HepG2 (cell line): Measurements from ENCODE around the gene COMMD7. TPM values are rescaled to one million over a fixed set of nuclear protein-coding genes. Genes with fewer than 3 reads are reported as not detected.

Experiments
- CEBPB ChIP-seq: IDR thresholded peaks from 2 replicates; pipeline ENCODE4 v1.6.1; 2011; ENCODE audit warnings: low read depth, low read length, improper control_type of control experiment, borderline replicate concordance
- DR1 ChIP-seq: sonication (generic); formaldehyde crosslinking; IDR thresholded peaks from 2 replicates; pipeline ENCODE4 v1.8.0; 2021; ENCODE audit warnings: mild to moderate bottlenecking, missing genetic modification reagents, inconsistent platforms
- GFI1 ChIP-seq: sonication (generic); formaldehyde crosslinking; IDR thresholded peaks from 2 replicates; pipeline ENCODE4 v1.5.0; 2020; ENCODE audit warnings: missing genetic modification reagents, mild to moderate bottlenecking, borderline replicate concordance
- HHEX ChIP-seq: IDR thresholded peaks from 2 replicates; pipeline ENCODE4 v1.6.1; 2016; ENCODE audit warnings: control low read depth
- HNF4A ChIP-seq: sonication (generic); formaldehyde crosslinking; IDR thresholded peaks from 2 replicates; pipeline ENCODE4 v1.4.0; 2020; ENCODE audit warnings: missing genetic modification reagents
- HNF4G ChIP-seq, 2 experiments: sonication (generic) in 1 of 2; formaldehyde crosslinking in 1 of 2; IDR thresholded peaks; 2 replicates each; pipeline versions ENCODE4 v1.4.0 to v1.6.1; 2011 to 2020; ENCODE audit warnings: borderline replicate concordance in 2 of 2, low read depth in 2 of 2, mild to moderate bottlenecking in 2 of 2, low read length in 1 of 2, missing genetic modification reagents in 1 of 2, moderate library complexity in 1 of 2
- ISL2 ChIP-seq: sonication (generic); formaldehyde crosslinking; IDR thresholded peaks from 2 replicates; pipeline ENCODE4 v1.5.0; 2020; ENCODE audit warnings: missing genetic modification reagents
- MIXL1 ChIP-seq: IDR thresholded peaks from 2 replicates; pipeline ENCODE4 v1.6.1; 2016
- NCOA2 ChIP-seq: sonication (generic); formaldehyde crosslinking; IDR thresholded peaks from 2 replicates; pipeline ENCODE4 v1.8.0; 2022; ENCODE audit warnings: inconsistent platforms
- NFATC3 ChIP-seq: sonication (generic); formaldehyde crosslinking; IDR thresholded peaks from 2 replicates; pipeline ENCODE4 v1.5.1; 2020; ENCODE audit warnings: mild to moderate bottlenecking, missing genetic modification reagents
- NFRKB ChIP-seq: fragments of 450-650 bp; IDR thresholded peaks from 2 replicates; pipeline ENCODE4 v1.6.1; 2017
- RARA ChIP-seq: IDR thresholded peaks from 2 replicates; pipeline ENCODE4 v1.6.1; 2016; ENCODE audit warnings: missing genetic modification reagents, missing compliant biosample characterization
- SKI ChIP-seq: fragments of 450-650 bp; IDR thresholded peaks from one replicate; pipeline ENCODE4 v1.6.1; 2018; ENCODE audit warnings: mild to moderate bottlenecking; ENCODE audit not compliant: partially characterized antibody
- SRSF1 ChIP-seq: fragments of 200-400 bp; formaldehyde crosslinking; optimal IDR thresholded peaks from 2 replicates; pipeline ENCODE3; 2017; ENCODE audit warnings: mild to moderate bottlenecking, low read depth, low read length, moderate library complexity
- ZFYVE20 ChIP-seq: sonication (generic); formaldehyde crosslinking; IDR thresholded peaks from 2 replicates; pipeline ENCODE4 v1.8.0; 2023; ENCODE audit warnings: low read depth, mild to moderate bottlenecking, moderate library complexity, missing genetic modification reagents, borderline replicate concordance
- ZNF24 ChIP-seq: fragments of 450-650 bp; IDR thresholded peaks from 2 replicates; pipeline ENCODE4 v1.6.1; 2017; ENCODE audit warnings: antibody characterized with exemption, mild to moderate bottlenecking
- ZNF552 ChIP-seq: sonication (generic); formaldehyde crosslinking; IDR thresholded peaks from 2 replicates; pipeline ENCODE4 v1.9.0; 2022; ENCODE audit warnings: missing genetic modification reagents, mild to moderate bottlenecking, borderline replicate concordance
- ZNF614 ChIP-seq: IDR thresholded peaks from 2 replicates; pipeline ENCODE4 v1.6.1; 2018; ENCODE audit warnings: missing biosample characterization, missing genetic modification reagents, inconsistent platforms, borderline replicate concordance
- ZNF674 ChIP-seq: sonication (generic); formaldehyde crosslinking; IDR thresholded peaks from 2 replicates; pipeline ENCODE4 v1.5.0; 2020; ENCODE audit warnings: low read depth, mild to moderate bottlenecking, missing genetic modification reagents
- ZNF737 ChIP-seq: sonication (generic); formaldehyde crosslinking; IDR thresholded peaks from 2 replicates; pipeline ENCODE4 v1.5.0; 2020; ENCODE audit warnings: missing genetic modification reagents, mild to moderate bottlenecking, borderline replicate concordance
- ZNF768 ChIP-seq: sonication (generic); formaldehyde crosslinking; IDR thresholded peaks from 2 replicates; pipeline ENCODE4 v1.4.0; 2020; ENCODE audit warnings: missing genetic modification reagents
- polyA plus RNA-seq, 8 experiments: library from polyadenylated mRNA; depleted of rRNA in 3 of 8; stranded (reverse) in 7 of 8; unstranded in 1 of 8; fragments of >200 nt; fragmentation: Illumina TruSeq in 4 of 8; extraction: Trizol in 4 of 8; gene quantifications; 2 replicates each; pipeline versions ENCODE4 v1.2.1 to v1.2.3, GENCODE V29; 2011 to 2016; ENCODE audit warnings: low read depth in 4 of 8, missing spikeins in 1 of 8, mixed read lengths in 1 of 8; ENCODE audit not compliant: insufficient read depth in 1 of 8
- total RNA-seq, 5 experiments: library from RNA; depleted of rRNA; stranded (reverse); fragments of >200 nt; fragmentation: Illumina TruSeq; extraction: Trizol; gene quantifications; 2 replicates each; pipeline ENCODE4 v1.2.3, GENCODE V29; 2016; ENCODE audit warnings: low read depth in 1 of 5
- TF ChIP-seq, protein P1 (sequence below): sonication (generic); formaldehyde crosslinking; IDR thresholded peaks from 2 replicates; pipeline ENCODE4 v1.4.0; 2020; ENCODE audit warnings: missing genetic modification reagents; ENCODE audit errors: not compliant biosample characterization
- TF ChIP-seq, protein P2 (sequence below): sonication (generic); formaldehyde crosslinking; IDR thresholded peaks from 2 replicates; pipeline ENCODE4 v1.8.0; 2022; ENCODE audit warnings: missing genetic modification reagents, mild to moderate bottlenecking, borderline replicate concordance
- TF ChIP-seq, protein P3 (sequence below): sonication (generic); formaldehyde crosslinking; IDR thresholded peaks from 2 replicates; pipeline ENCODE4 v1.4.0; 2020; ENCODE audit warnings: missing genetic modification reagents, mild to moderate bottlenecking, borderline replicate concordance

Gene COMMD7
- total and polyA plus RNA-seq, 2 of the 13 experiments (the other 11 are each of a cell fraction or from before 2014, with no cell fraction given), result 42.1 to 53.3 TPM

- TF ChIP-seq GFI1 (CRISPR knock-in tag), result peak; percentile 90
- TF ChIP-seq ZNF768 (CRISPR knock-in tag), result peak; percentile 82
- TF ChIP-seq ISL2 (CRISPR knock-in tag), result peak; percentile 99
- peak; percentile 98 for TF ChIP-seq ZNF614
- no peak for TF ChIP-seq ZFYVE20 (CRISPR knock-in tag)
- no peak for TF ChIP-seq NFRKB
- peak; percentile 87; the same call in 1 of the 2 replicates for TF ChIP-seq ZNF24
- 0 out of 2 replicates have a peak, but pooled peaks have one; percentile 9 for TF ChIP-seq ZNF737 (CRISPR knock-in tag)
- TF ChIP-seq HHEX, result peak; percentile 89
- peak; percentile 98 for TF ChIP-seq NCOA2 (CRISPR knock-in tag)
- TF ChIP-seq HNF4G (IDR thresholded peaks at IDR 0.05; ENCODE audit: borderline replicate concordance, low read depth, low read length), result peak; percentile 100
- peak; percentile 93; the same call in 1 of the 2 replicates for TF ChIP-seq HNF4G (CRISPR knock-in tag; IDR thresholded peaks at IDR 0.05; ENCODE audit: borderline replicate concordance, low read depth)
- 0 out of 2 replicates have a peak, but pooled peaks have one; percentile 50 for TF ChIP-seq NFATC3
- TF ChIP-seq, protein P1, sequence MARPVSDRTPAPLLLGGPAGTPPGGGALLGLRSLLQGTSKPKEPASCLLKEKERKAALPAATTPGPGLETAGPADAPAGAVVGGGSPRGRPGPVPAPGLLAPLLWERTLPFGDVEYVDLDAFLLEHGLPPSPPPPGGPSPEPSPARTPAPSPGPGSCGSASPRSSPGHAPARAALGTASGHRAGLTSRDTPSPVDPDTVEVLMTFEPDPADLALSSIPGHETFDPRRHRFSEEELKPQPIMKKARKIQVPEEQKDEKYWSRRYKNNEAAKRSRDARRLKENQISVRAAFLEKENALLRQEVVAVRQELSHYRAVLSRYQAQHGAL (CRISPR knock-in tag), result no peak
- TF ChIP-seq CEBPB, result peak; percentile 93
- TF ChIP-seq DR1 (CRISPR knock-in tag), result peak; percentile 79; the same call in 1 of the 2 replicates
- peak; percentile 94 for TF ChIP-seq RARA (CRISPR knock-in tag)
- TF ChIP-seq, protein P2, sequence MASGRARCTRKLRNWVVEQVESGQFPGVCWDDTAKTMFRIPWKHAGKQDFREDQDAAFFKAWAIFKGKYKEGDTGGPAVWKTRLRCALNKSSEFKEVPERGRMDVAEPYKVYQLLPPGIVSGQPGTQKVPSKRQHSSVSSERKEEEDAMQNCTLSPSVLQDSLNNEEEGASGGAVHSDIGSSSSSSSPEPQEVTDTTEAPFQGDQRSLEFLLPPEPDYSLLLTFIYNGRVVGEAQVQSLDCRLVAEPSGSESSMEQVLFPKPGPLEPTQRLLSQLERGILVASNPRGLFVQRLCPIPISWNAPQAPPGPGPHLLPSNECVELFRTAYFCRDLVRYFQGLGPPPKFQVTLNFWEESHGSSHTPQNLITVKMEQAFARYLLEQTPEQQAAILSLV, result no peak; the same call in 1 of the 2 replicates
- peak; percentile 52 for TF ChIP-seq SRSF1
- no peak; the same call in 1 of the 2 replicates for TF ChIP-seq ZNF552
- TF ChIP-seq ZNF674, result no peak
- peak; percentile 97 for TF ChIP-seq MIXL1 (CRISPR knock-in tag)
- TF ChIP-seq, protein P3, sequence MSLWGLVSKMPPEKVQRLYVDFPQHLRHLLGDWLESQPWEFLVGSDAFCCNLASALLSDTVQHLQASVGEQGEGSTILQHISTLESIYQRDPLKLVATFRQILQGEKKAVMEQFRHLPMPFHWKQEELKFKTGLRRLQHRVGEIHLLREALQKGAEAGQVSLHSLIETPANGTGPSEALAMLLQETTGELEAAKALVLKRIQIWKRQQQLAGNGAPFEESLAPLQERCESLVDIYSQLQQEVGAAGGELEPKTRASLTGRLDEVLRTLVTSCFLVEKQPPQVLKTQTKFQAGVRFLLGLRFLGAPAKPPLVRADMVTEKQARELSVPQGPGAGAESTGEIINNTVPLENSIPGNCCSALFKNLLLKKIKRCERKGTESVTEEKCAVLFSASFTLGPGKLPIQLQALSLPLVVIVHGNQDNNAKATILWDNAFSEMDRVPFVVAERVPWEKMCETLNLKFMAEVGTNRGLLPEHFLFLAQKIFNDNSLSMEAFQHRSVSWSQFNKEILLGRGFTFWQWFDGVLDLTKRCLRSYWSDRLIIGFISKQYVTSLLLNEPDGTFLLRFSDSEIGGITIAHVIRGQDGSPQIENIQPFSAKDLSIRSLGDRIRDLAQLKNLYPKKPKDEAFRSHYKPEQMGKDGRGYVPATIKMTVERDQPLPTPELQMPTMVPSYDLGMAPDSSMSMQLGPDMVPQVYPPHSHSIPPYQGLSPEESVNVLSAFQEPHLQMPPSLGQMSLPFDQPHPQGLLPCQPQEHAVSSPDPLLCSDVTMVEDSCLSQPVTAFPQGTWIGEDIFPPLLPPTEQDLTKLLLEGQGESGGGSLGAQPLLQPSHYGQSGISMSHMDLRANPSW (CRISPR knock-in tag), result peak; percentile 79; the same call in 1 of the 2 replicates
- peak; percentile 95 for TF ChIP-seq SKI
- TF ChIP-seq HNF4A (CRISPR knock-in tag), result peak; percentile 99
Measured at GRCh38 chr20:32685541-32686529, 57.4 kb downstream of the COMMD7 start (continued).
